Vagina (tissue), 2 donors: ENCODE data around the gene LPP. TPM values are rescaled to one million over a fixed set of nuclear protein-coding genes. Genes with fewer than 3 reads are reported as not detected.

ENCODE experiments used
- DNase-seq, 2 donors: peaks; one replicate each; pipeline ENCODE4 v3.0.0-alpha.2; 2017; ENCODE audit errors: extremely low spot score in 2 of 2
- H3K27ac ChIP-seq: fragments of 200-600 bp; sonication (generic); one replicate; pipeline ENCODE4 v1.5.1; 2019
- H3K27me3 ChIP-seq: fragments of 200-600 bp; sonication (generic); one replicate; pipeline ENCODE4 v1.5.1; 2019
- H3K36me3 ChIP-seq, 2 donors: fragments of 200-600 bp; sonication (generic); one replicate each; pipeline ENCODE4 v1.5.1; 2017 to 2019
- H3K4me1 ChIP-seq: fragments of 200-600 bp; sonication (generic); one replicate; pipeline ENCODE4 v1.5.1; 2019
- H3K4me3 ChIP-seq, 2 donors: fragments of 200-600 bp; sonication (generic); 1 replicate in 1 of 2; 2 replicates in 1 of 2; pipeline ENCODE4 v1.5.1; 2016 to 2019
- H3K9me3 ChIP-seq: fragments of 200-600 bp; sonication (generic); one replicate; pipeline ENCODE4 v1.5.1; 2019
- CTCF ChIP-seq, 3 experiments: fragments of 450-650 bp in 2 of 3; fragments of 200-600 bp in 1 of 3; sonication (generic) in 1 of 3; IDR thresholded peaks; one replicate each; pipeline ENCODE4 v1.5.1; 2017 to 2019; ENCODE audit warnings: antibody characterized with exemption in 3 of 3, mild to moderate bottlenecking in 2 of 3, moderate library complexity in 2 of 3
- POLR2A ChIP-seq, 2 donors: fragments of 450-650 bp; IDR thresholded peaks; one replicate each; pipeline ENCODE4 v1.6.1; 2017; ENCODE audit warnings: antibody characterized with exemption in 2 of 2, mild to moderate bottlenecking in 2 of 2, moderate library complexity in 2 of 2
- POLR2AphosphoS5 ChIP-seq, 2 donors: sonication (generic); formaldehyde crosslinking; IDR thresholded peaks; one replicate each; pipeline ENCODE4 v1.9.0; 2017; ENCODE audit warnings: antibody characterized with exemption in 2 of 2, mild to moderate bottlenecking in 2 of 2, low read depth in 1 of 2; ENCODE audit not compliant: insufficient read depth in 1 of 2
- intact Hi-C: fragments of 100-400 bp; cut with DNase I; formaldehyde crosslinking; loops from one replicate; pipeline ENCODE4 v1.15.1; 2023
- total RNA-seq: library from RNA; depleted of rRNA; stranded (reverse); fragments of >200 nt; gene quantifications from one replicate; pipeline ENCODE4 v1.2.3, GENCODE V29; 2016

LPP gene
- total RNA-seq, 1 donor from 2014 or later: 248 TPM

- Histone ChIP-seq H3K27me3 (no peaks in the 10 kb centered on the region), H3K36me3 (no peaks in the 10 kb centered on the region), H3K27ac (peak overlapping the region; percentile 51), H3K9me3 (no peaks in the 10 kb centered on the region), H3K4me3 (no peak overlapping the region), H3K4me1 (peaks cover 72% of the 10 kb centered on the region)
- TF ChIP-seq POLR2A (IDR thresholded peaks at IDR 0.05) (no peak), POLR2AphosphoS5 (IDR thresholded peaks at IDR 0.05; ENCODE audit: insufficient read depth in 1 of 2, low read depth in 1 of 2) (no peak), CTCF (IDR thresholded peaks at IDR 0.05) (no peak)
- no peak for DNase-seq
- intact Hi-C loops: no loop called here
Measured at GRCh38 chr3:188274249-188274915, 120.4 kb downstream of the LPP start.

GRCh38 chr3:188276375-188276774 is 122.4 kb downstream of the LPP start:
- peaks cover 60% of the 10 kb centered on the region for H3K4me1 ChIP-seq
- DNase-seq: no peak
- intact Hi-C loops: no loop called here
- H3K36me3 ChIP-seq: no peaks in the 10 kb centered on the region
- H3K27ac ChIP-seq: peak overlapping the region; percentile 51
- no peaks in the 10 kb centered on the region for H3K27me3 ChIP-seq
- no peaks in the 10 kb centered on the region for H3K9me3 ChIP-seq
- H3K4me3 ChIP-seq: no peak overlapping the region
- TF ChIP-seq CTCF (IDR thresholded peaks at IDR 0.05) (no peak), POLR2A (IDR thresholded peaks at IDR 0.05) (no peak), POLR2AphosphoS5 (IDR thresholded peaks at IDR 0.05; ENCODE audit: insufficient read depth in 1 of 2, low read depth in 1 of 2) (no peak)

- H3K27ac ChIP-seq: peak overlapping the region; percentile 6
- no peak for DNase-seq
Measured at GRCh38 chr3:188278717-188279324, 124.9 kb downstream of the LPP start.

GRCh38 chr3:188279502-188280335 is 125.8 kb downstream of the LPP start:
- Histone ChIP-seq H3K4me3 (no peak overlapping the region), H3K36me3 (no peaks in the 10 kb centered on the region), H3K9me3 (no peaks in the 10 kb centered on the region), H3K4me1 (peaks cover 58% of the 10 kb centered on the region), H3K27me3 (no peaks in the 10 kb centered on the region), H3K27ac (no peak overlapping the region)
- no peak for DNase-seq
- intact Hi-C loops: loop anchor here (10.0 kb wide), 1 partner anchor 535 kb away; the partner anchor contains the start of gene BCL6
- TF ChIP-seq CTCF (IDR thresholded peaks at IDR 0.05): no peak
- no peak for TF ChIP-seq POLR2AphosphoS5 (IDR thresholded peaks at IDR 0.05; ENCODE audit: insufficient read depth in 1 of 2, low read depth in 1 of 2)
- no peak for TF ChIP-seq POLR2A (IDR thresholded peaks at IDR 0.05)

More at GRCh38 chr3:188278717-188279324, 124.9 kb downstream of the LPP start:
- H3K4me3 ChIP-seq: no peak overlapping the region
- no peaks in the 10 kb centered on the region for H3K27me3 ChIP-seq
- H3K4me1 ChIP-seq: peaks cover 58% of the 10 kb centered on the region
- intact Hi-C loops: no loop called here
- no peaks in the 10 kb centered on the region for H3K9me3 ChIP-seq
- no peaks in the 10 kb centered on the region for H3K36me3 ChIP-seq
- TF ChIP-seq POLR2A (IDR thresholded peaks at IDR 0.05) (no peak), CTCF (IDR thresholded peaks at IDR 0.05) (no peak), POLR2AphosphoS5 (IDR thresholded peaks at IDR 0.05; ENCODE audit: insufficient read depth in 1 of 2, low read depth in 1 of 2) (no peak)
